Osteocyte (in vitro differentiated cells): Measurements from ENCODE around the gene STUB1. TPM values are rescaled to one million over a fixed set of nuclear protein-coding genes. Genes with fewer than 3 reads are reported as not detected.

ENCODE experiments used
- DNase-seq: peaks from one replicate; pipeline ENCODE4 v3.0.0; 2021; ENCODE audit warnings: mixed read lengths; ENCODE audit not compliant: unreplicated experiment; ENCODE audit errors: extremely low spot score
- H3K27ac Mint-ChIP-seq: one replicate; pipeline ENCODE4 v1.8.0; 2021; ENCODE audit warnings: mild to moderate bottlenecking, mixed read lengths; ENCODE audit not compliant: unreplicated experiment
- H3K27me3 Mint-ChIP-seq: one replicate; pipeline ENCODE4 v1.8.0; 2021; ENCODE audit warnings: mixed read lengths; ENCODE audit not compliant: unreplicated experiment
- H3K36me3 Mint-ChIP-seq: one replicate; pipeline ENCODE4 v1.8.0; 2021; ENCODE audit warnings: mixed read lengths; ENCODE audit not compliant: unreplicated experiment
- H3K4me1 Mint-ChIP-seq: one replicate; pipeline ENCODE4 v1.8.0; 2021; ENCODE audit warnings: mixed read lengths; ENCODE audit not compliant: unreplicated experiment
- H3K4me3 Mint-ChIP-seq: one replicate; pipeline ENCODE4 v1.8.0; 2021; ENCODE audit warnings: mild to moderate bottlenecking, moderate library complexity, mixed read lengths; ENCODE audit not compliant: unreplicated experiment
- H3K9me3 Mint-ChIP-seq: one replicate; pipeline ENCODE4 v1.8.0; 2021; ENCODE audit warnings: mixed read lengths; ENCODE audit not compliant: unreplicated experiment
- CTCF ChIP-seq: fragments of 200-600 bp; sonication (generic); IDR thresholded peaks from 2 replicates; pipeline ENCODE4 v1.5.0; 2021; ENCODE audit warnings: antibody characterized with exemption, mild to moderate bottlenecking, moderate library complexity
- total RNA-seq: library from RNA; stranded (reverse); gene quantifications from 2 replicates; pipeline ENCODE4 v1.2.1, GENCODE V29; 2021

Gene STUB1
- total RNA-seq, 1 donor from 2014 or later: 109 TPM

DNA sequence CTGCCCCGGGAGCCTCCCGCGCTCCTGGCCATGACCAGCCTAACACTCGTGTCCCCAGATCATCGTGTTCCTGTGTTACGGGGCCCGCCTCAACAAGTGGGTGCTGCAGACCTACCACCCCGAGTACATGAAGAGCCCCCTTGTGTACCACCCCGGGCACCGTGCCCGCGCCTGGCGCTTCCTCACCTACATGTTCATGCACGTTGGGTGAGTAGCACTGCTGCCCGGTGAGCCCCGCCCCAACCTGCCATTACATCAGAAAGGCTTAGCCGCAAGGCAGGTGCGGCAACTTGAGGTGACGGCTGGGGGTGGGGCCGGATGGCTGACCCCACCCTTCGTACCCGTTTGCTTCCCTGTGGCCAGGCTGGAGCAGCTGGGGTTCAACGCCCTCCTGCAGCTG, 3.3 kb upstream of the STUB1 start:
- Mint-ChIP-seq H3K27ac (no peak overlapping the region), H3K4me1 (peaks cover 20% of the 10 kb centered on the region), H3K9me3 (no peaks in the 10 kb centered on the region), H3K27me3 (no peaks in the 10 kb centered on the region), H3K4me3 (no peak overlapping the region), H3K36me3 (peaks cover 10% of the 10 kb centered on the region)
- no peak for TF ChIP-seq CTCF
- no peak for DNase-seq

DNA sequence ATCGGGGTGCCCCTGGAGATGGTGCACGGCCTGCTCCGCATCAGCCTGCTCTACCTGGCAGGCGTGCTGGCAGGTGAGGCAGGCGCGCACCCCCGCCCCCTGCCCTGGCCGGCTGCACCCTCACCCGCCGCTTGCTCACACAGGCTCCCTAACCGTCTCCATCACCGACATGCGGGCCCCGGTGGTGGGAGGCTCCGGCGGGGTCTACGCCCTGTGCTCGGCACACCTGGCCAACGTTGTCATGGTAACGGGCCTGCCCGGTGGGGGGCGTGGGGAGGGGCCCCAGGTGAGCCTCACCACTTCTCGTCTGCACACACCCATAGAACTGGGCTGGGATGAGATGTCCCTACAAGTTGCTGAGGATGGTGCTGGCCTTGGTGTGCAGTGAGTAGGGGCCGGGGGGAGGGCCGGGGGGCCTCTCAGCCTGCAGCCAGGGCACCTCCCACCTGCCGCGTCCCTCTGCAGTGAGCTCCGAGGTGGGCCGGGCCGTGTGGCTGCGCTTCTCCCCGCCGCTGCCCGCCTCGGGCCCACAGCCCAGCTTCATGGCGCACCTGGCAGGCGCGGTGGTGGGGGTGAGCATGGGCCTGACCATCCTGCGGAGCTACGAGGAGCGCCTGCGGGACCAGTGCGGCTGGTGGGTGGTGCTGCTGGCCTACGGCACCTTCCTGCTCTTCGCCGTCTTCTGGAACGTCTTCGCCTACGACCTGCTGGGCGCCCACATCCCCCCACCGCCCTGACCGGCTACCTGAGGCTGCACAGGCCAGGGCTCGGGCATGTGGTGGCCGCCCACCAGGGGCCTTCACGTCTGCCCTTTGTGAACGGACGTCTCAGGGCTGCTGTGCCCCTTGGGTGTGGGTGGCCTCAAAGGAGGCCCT, 2.7 kb upstream of the STUB1 start:
- Mint-ChIP-seq H3K27me3 (no peaks in the 10 kb centered on the region), H3K27ac (no peak overlapping the region), H3K4me1 (peaks cover 23% of the 10 kb centered on the region), H3K4me3 (no peak overlapping the region), H3K36me3 (peaks cover 12% of the 10 kb centered on the region), H3K9me3 (no peaks in the 10 kb centered on the region)
- TF ChIP-seq CTCF: no peak
- no peak for DNase-seq

GRCh38 chr16:678209-678857, 1.9 kb upstream of the STUB1 start:
- DNase-seq: no peak
- Mint-ChIP-seq H3K4me1 (peaks cover 26% of the 10 kb centered on the region), H3K27ac (no peak overlapping the region), H3K27me3 (no peaks in the 10 kb centered on the region), H3K9me3 (no peaks in the 10 kb centered on the region), H3K4me3 (no peak overlapping the region), H3K36me3 (peaks cover 11% of the 10 kb centered on the region)
- TF ChIP-seq CTCF: no peak

DNA sequence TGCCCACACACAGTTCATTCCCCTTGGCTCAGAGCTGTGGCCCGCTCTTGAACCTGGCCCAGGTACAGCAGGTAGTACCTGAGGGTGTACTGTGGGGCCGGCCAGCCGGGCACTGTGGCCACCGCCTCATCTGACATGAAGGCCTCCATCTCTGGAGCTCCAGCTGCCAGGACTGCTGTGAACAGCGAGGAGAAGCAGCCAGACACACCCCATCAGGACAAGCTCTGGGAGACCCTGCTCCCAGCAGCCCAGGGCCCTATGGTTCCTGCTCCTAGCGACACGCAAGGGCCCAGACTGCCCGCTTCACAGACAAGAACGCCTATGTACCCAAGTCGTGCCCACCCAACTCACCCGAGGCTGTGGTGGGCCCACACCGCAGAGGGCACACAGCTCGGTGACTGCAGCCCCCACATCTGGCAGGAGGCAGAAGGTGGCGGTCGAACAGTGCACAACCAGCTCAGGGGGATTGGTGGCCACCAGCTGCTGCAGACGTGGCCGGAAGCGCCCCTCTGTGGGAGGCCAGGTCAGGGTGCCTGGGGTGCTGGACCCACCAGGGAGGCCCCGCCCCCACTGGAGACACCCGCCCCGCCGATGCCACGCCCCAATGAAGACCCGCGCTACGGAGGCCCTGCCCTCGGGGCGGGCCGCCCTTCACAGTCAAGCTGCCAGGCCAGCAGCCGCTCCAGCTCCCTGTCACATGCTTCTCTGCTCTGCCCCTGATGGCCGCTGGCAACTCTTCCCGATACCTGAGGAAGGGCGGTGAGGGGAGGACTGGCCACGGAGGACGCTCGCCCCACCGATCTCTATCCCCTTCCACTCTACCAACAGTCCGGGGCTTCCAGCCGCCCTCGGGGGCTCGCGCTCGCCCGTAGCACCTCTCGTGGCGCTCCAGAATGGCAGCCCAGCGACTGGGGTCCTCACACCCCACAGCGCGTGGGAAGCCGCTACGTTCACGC, 1.1 kb upstream of the STUB1 start:
- H3K27ac Mint-ChIP-seq: peak overlapping the region; percentile 88
- H3K4me3 Mint-ChIP-seq: peak overlapping the region; percentile 77
- no peaks in the 10 kb centered on the region for H3K27me3 Mint-ChIP-seq
- no peak for TF ChIP-seq CTCF
- H3K4me1 Mint-ChIP-seq: peaks cover 28% of the 10 kb centered on the region
- H3K36me3 Mint-ChIP-seq: peaks cover 11% of the 10 kb centered on the region
- DNase-seq: no peak
- H3K9me3 Mint-ChIP-seq: no peaks in the 10 kb centered on the region
